HG03565 (cell line): ENCODE data around the gene FAIM2.

Experiments
- ATAC-seq: cut with Tn5 transposase; IDR thresholded peaks from one replicate; pipeline ENCODE4 v1.9.1; 2021; ENCODE audit warnings: mild to moderate bottlenecking, moderate library complexity; ENCODE audit not compliant: unreplicated experiment

FAIM2 gene

DNA sequence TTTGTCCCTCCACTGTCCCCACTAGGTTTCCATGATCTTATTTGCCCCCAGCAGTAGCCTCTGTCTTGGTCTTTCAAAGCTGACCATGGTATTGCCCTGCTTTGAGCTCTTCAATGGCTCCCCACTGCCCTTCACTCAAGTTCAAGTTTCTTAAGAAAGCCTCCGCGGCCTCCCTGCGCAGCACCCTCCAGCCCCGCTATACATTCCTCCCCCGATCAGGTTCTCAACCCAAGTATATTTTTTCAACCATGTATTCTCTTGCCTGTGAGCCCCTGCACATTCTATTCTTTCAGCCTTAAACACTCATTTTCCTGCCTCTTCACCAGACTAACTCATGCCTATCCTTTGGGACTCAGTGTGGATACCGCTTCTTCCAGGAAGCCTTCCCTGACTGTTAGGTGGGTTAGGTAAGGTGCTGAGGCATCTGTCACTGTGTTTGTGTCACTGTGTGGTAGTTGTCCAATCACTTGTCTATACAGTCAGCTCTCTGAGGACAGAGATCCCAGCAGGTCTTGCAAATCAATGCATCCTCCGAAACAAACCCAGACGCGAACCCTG is 4.3 kb downstream of the FAIM2 start:
- ATAC-seq = no peak

DNA sequence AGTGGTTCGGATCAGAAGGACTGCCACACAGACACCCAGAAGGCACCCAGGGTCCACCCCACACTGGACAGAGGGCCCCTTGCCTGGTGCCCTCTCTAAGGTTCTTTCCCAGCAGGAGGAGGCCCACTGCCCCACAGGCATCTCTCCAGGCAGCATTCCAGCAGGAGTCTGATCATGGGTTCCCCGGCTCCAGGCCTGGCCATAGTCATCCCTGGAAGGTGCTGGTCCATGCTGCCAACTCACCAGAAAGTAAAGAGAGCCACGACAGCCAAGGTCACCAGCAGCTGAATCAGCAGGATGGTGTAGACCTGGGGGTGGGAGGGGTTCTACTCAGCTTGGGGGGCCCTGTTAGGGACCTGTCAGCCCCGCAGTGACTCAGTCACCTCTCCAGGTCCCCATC is 6.4 kb downstream of the FAIM2 start:
- ATAC-seq = no peak

DNA sequence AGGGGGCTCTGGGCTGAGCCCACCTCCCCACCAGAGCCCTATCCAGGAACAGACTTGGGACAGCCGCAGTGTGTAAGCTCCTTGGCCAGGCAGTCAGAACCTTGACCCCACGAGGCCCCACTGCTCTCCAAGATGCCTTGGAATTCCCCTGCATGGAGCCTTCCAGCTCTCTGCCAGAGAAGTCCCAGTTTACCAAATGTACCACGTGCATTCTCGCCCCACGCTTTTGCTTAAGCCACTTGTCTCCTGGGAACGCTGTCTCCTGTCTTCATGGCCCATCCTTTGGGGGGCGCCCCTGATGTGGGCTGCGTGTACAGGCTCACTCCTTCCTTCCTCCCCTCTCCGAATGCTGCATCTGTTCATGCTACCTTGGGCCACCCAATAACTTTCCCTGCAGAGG is 7.9 kb downstream of the FAIM2 start:
- no peak for ATAC-seq

DNA sequence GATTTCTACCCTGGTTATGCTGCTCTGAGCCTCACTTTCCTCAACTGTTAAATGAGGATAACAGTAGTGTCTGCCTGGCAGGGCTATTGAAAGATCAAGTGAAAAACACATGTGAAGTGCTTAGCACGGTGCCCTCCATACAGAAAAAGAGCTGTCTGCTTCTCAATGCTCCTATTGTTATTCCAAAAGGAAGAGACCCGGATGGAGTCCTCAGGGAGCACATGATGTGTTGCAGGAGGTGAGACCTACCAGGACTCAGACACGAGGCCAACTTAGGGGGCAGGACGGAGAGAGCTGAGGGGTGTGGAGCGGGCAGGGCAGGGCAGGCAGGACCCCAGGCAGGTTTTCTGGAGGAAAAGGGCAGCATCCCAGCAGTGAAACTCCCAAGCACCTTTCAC is 8.9 kb downstream of the FAIM2 start:
- no peak for ATAC-seq

DNA sequence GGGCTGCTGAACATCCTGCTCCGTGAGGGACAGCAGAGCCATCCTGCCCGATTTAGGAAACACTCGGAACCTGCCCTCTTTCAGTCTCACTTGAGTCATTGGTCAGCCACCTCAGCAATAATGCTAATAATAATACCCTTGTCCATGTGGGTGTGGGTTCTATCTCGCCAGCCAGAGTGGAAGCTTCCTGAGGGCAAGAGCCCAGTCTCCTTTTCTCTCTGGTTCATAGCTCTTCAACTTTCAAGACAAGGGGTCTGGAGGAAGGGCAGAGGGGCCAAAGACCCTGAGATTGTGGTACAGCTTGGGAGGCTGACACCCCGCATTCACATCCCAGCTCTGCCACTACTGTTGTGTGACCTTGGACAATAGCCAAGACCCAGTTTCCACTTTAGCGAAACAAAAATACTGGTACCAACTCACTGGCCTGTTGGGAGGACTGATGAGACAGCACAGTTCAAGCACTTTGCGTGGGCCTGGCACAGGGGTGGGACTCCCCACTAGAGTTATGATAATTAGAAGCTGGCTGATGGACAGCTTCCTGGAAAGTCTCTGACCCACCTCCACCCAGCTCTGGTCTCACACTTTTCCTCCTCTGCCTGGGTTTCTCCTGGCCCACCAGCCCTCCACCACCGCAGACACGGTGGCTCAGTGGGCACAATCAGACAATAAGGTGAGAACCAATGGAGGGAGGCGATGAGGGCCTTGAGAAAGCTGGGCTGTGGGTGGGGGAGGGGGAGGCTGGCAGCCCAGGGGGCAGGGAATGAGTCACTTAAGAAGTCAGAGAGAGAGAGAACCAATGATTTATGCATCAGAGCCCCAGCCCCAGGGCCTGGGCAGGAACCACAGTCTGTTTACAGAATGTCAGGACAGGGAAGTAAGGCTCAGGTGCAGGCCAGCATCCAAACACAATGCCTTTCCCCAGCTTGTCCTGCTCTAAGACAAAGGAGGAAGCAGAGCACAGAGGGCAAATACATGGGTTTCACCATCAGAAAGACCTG is 9.6 kb downstream of the FAIM2 start:
- no peak for ATAC-seq

DNA sequence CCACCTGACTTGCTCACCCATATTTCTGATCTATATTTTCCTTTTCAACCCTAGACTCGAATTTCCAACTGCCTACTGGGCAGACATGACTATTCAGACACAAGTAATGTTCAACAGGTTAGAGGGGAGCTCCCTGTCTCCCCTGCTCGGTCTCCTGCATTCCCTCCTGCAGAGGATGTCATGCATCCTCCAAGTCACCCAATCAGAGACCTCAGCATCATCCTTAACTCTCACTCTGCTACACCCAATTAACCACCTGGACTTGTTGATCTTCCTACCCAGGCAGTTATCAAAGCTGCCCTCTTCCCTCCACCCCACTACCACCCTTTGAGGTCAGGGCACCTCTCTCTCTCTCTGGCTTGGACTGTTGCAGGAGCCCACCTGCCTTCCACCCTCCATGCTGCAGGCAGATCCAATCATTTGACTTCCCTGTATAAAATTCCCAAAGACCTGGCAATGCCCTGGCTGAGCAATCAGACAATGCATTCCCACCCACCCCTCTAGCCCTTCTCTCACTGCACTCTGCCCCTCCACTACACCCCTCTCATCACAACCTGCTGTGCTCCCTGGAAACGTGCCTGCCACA is 10.9 kb downstream of the FAIM2 start:
- ATAC-seq = no peak

DNA sequence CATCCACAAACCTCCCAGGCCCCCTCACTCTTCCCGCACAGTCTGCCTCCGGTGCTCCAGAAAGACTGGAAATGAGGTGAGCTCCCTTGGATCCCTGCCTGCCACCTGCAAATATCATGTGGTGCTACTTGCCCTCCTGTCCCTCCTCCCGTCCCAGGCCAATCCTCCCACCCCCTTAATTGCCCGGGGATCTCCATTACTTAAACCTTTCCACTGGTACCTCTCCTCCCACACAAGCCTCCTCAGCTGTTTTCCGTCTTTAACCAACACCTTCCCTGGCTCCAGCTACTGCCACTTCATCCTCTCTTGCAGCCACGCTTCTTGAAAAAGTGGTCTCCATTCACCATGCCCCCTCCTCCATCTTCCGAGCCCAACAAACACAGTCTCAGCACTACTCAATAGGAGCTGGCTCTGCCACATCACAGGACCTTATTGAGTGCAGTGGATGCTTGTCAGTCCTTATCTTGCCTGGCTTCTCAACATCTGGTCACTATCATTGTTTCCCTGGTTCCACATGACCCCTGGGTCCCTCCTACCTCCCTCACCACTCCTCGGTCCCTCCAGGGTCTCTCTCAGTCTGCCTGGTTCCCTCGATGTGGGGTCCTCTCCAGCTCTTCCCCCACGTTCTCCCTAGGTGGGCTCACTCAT is 11.5 kb downstream of the FAIM2 start:
- ATAC-seq = no peak

DNA sequence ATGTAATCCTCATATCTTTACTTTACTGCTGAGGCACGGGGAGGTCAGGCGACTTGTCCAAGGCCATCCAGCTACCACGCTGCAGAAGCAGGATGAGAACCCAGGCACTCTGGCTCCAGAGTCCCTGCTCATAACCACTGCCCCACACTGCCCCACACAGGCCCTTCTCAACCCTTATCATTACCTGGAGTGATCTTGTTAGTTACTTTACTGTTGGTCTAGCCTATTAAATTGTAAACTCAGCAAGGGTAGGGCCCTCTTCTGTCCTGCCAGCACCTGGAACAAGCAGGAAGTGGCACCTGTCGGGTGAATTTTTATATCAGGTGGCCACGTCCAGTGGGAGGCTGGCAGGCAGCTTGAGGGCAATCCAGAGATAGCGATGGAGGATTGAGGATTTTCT is 12.2 kb downstream of the FAIM2 start:
- no peak for ATAC-seq

DNA sequence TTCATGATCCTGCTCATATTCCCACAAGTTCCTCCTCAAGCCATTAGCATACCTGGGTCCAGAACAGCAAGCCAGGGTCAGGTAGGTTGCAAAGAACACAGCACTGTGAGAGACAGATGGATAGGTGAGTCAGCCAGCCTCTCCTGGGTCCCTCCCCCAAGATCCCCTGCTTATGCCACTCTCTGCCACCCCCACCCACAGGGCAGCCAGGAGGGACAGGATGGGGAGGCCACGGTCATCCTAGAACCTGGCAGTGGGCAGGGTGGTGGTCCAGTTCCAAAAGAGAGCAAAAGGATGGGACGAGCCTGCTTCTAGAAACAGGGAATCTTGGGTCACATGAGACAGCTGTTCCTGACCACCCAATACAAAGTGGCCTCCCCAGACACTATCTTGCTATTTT is 12.7 kb downstream of the FAIM2 start:
- no peak for ATAC-seq

DNA sequence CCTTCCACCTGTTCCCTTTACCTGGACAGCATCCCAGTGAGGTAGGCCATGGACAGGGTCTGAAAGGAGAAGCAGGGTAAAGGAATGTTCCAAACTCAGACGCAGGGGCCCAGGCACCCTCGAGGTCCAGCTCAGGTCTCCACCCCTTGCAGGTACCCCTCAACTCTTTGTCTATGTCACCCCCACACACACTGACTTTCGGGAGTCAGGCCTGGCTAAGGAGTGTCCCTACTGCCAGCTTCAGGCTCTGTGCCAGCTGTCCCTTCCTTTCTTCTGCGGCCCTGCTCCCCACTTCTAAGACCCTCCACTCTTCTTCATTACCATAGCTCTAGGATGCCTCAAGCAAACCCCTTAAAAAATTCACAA is 13.6 kb downstream of the FAIM2 start:
- no peak for ATAC-seq

DNA sequence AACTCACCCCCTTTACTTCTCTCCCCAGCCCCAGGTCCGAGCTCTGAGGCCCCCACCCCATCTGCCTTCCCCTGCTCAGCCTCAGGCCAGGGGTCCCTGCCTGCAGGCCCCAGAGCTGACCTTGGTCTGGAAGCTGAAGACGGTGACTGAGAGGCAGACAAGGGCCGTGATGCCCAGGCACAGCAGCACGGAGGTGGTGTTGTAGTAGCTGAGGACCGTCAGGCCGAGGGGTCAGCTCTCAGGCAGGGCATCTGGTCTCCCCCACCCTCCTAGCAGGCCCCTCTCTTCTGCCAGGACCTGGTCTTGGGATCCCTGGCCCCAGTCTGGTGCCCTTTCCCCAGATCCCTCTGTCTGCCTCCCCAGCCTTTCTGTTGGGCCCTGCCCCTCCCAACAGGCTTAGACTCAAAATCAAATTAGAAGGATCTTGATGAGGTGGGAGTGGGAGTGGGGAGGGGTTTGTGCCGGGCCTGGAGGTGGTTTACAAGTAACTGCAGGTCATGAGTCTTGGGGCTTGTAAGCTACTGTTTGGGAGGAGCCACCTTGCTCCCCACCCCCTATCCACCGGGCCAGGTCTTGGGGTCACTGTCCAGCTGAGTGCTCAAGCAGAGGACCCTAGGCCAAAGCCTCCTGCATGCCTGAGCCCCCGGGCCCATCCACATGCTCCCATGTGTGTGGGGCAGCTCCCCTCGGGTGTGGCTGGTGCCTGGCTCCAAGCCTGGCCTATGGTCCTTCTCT is 14.2 kb downstream of the FAIM2 start:
- ATAC-seq = no peak

DNA sequence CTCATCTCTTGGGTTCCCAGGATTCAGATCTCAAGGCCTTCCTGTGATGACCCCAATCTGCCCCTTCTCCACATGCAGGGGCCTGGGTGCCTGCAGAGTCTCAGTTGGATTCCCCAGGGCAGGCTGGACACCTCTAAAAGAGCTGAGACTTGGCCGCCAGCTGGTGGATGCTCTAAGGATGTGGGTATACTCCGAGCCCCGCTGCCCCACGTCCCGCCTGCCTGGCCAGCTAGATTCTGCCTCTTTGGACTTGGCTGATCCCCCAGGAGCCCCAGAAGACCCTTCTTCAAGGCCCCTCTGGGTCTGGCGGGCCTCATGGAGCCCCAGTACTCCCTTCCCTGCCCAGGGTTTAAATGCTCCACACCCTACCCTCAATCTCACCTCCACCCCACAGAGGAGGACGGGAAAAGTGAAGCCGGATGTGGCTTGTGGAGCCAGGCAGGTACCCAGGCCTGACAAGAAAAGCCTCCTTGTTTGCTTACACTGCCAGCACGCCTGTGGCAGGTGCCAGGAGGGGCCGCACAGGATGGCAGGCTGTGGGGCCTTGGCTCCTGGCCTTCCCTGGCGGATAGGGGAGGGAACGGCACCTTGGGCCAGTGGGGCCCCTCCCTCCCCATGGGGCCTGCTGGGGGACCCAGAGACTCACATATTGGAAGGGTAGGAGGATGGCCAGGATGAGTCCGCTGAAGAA is 15.1 kb downstream of the FAIM2 start:
- ATAC-seq = no peak

DNA sequence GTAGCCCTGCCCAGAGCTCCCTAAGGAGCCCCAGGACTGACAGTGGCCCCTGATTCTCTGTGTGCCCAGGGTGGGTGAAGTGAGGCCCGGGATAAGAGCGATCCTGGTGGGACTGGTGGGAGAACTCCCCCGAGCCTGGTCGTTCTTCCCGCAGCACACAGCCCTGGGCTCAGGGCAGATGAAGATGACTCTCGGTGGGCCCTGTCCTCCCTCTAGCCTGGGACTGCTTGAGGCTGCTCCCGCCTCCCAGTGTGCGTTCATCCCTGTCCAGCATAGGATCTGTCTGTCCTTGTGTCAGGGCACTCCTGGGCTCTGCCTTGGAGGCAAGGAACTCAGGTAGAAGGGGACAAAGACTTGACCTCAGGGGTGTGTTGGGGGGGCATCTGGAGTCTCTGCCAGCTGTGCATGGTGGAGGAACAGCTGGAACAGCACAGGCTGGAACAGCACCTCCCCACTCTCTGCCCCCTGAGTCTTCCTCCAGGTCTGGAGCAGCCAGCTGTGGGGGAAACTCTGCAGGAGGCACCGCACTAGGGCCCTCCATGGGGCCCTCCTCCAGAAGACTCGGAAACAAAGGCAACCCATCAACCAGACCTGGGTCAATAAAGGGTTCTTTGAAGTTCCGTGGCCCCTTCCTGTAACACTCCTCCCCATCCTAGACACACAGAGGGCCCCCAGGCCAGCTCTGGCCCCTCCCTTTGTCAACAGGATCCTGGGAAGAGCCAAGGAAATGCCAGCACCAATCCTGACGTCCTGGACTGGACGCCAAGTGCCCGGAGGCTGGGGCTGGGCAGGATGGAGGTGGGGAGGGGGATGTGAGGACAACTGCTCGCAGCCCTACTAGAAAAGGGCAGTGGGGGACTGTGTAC is 15.9 kb downstream of the FAIM2 start:
- no peak for ATAC-seq

DNA sequence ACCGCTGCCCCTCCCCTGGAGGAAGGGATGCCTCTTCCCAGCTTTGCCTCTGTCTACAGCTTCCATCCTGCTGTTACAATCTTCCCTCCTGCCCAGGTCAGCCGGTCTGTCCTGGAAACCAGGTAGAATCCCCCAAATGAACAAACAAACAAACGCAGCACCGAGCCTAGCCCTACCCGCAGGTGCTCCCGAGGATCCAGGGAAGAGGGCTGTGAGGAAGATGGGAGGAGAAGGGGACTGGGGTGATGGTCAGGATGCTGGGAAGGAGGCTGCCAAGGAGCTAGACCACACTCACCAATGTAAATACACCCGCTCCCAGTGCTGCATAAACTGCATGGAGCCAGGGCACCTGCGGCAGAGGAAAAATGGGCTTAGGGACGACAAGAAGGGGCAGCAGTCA is 16.6 kb downstream of the FAIM2 start:
- no peak for ATAC-seq

DNA sequence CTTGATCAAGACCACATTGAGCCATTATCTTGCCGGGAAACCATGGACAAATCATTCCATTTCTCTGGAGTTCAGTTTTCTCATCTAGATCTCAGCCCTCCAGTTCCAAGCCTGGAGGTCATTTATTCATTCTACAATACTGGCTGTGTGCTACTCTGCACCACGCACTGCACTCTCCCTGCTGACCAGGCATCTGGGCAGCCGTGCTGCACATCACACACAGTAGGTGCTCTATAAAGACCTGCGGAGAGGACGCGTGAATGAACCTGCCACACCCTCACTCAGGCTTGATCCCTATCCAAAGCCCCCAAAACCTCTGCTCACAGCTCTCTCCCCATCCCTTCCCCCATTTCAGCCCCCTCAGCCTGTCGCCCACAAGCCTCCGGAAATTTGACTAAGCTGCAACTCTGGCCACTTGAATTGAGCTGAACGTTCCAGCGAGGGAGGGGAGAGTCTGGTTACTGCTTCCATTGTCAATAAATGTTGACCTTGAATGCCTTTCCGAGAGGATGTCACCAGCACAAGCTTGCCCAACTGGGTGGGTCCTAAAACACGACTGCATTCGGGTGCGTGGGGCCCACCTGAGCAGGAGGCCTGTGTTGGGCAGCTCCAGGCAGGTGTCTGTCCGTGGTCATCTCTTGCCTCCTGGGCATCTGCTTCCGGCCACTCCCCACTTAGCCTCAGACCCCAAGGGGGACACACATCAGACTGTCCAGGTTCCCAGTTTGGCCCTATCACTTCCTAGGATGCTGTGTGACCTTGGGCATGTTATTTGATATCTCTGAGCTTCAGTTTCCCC is 17.8 kb downstream of the FAIM2 start:
- no peak for ATAC-seq

DNA sequence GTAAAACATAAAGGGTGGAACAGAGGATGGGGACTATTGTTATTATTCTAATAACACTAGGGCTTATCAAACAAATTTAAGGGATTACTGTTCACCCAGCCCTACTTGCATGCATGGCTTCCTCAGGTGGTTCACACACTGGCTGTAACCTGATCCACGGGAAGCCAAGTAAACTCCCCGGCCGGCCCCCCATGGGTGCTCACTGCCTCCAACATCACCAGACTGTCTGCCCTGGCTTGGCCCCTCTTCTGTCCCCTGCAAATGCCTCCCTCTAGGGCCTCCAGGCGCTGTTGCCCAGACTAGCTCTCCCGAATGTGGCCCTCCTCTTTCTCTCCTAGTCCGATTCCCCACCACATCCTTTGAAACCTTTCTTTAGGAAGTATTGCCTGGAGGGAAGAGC is 18.6 kb downstream of the FAIM2 start:
- ATAC-seq = no peak

DNA sequence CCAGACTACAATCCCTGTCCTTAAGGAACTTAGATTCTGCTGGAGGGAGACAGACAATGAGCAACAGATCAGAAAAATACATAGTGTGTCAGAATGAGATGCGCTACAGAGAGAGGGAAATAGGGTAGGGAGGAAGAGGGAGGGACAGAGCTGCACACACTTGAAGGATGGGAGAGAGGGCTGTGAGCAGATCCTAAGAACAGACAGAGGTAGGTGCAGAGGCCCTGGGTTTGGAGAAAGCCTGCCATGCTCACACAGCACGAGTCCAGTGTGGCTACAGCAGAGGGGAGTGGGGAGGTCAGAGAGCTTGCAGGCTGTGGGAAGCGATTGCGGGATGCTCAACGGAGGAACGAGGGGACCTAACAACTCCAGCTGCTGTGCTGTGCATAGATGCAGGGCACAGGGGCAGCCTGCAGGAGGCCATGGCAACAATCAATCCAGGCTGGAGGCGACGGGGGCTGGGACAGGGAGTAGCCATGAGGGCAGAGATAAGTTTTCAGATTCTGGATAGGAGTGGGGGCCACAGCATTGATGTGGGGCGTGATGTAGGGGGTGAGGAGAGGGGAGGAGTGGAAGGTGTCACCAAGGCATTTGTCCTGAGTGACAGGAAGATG is 20.7 kb downstream of the FAIM2 start:
- no peak for ATAC-seq

DNA sequence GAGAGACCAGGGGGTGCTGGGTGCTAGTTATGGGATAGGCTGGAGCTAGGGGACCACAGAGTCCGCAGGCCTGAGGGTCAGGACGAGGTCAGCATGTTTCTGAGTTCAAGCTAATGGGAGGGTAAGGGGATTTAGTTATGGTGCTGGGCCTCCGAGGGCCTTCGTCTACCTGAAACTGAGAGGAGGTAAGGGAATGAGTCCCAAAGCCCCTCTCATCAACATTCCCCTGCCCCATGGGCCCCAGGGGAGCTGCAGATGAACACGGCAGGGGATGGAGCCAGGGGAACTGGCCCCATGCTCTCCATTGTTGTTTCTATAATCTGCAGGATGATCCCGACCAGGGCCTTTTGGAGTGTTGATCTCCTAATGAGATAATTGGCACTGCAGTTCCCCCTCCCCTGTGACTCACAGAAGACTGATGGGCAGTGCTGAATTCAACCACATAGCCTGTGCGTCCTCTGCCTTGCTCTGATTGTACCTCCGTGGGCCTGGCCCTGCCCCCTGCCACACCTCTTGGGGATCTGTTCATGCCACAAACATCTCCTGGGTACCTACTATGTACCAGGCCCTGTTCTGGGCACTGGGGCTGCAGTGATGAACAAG is 21.4 kb downstream of the FAIM2 start:
- ATAC-seq = no peak
